Activated CD4-positive, alpha-beta memory T cell treated with anti-CD3 and anti-CD28 coated beads, Interleukin-2, amount 10 ng/mL, durations not matched to agents 7 days and 5 days (primary cell): Measurements from ENCODE around the gene ZCCHC10. TPM values are rescaled to one million over a fixed set of nuclear protein-coding genes. Genes with fewer than 3 reads are reported as not detected.
"Not testable (repeated sequence)": the region's sequence is repeated elsewhere in the genome, so short reads cannot be mapped to it uniquely, and the experiment has no call there.

ENCODE experiments used
- CTCF ChIA-PET: fragments of 350-600 bp; sonication (Branson Sonifier 250); formaldehyde crosslinking; loops from one replicate; lab custom pipeline; 2021; ENCODE audit warnings: antibody characterized with exemption, inconsistent platforms; lab: Charles Lee
- POLR2A ChIA-PET: fragments of 350-600 bp; sonication (Branson Sonifier 250); formaldehyde crosslinking; loops from one replicate; lab custom pipeline; 2021; ENCODE audit warnings: antibody characterized with exemption; lab: Charles Lee
- DNase-seq: peaks from one replicate; pipeline ENCODE4 v3.0.0-alpha.2; 2020
- H3K27ac Mint-ChIP-seq: one replicate; pipeline ENCODE4 v1.8.0; 2021; ENCODE audit warnings: mild to moderate bottlenecking, mixed read lengths
- H3K27me3 Mint-ChIP-seq: one replicate; pipeline ENCODE4 v1.8.0; 2021; ENCODE audit warnings: mixed read lengths
- H3K36me3 Mint-ChIP-seq: one replicate; pipeline ENCODE4 v1.8.0; 2021; ENCODE audit warnings: low read depth, mixed read lengths
- H3K4me1 Mint-ChIP-seq: one replicate; pipeline ENCODE4 v1.8.0; 2021; ENCODE audit warnings: mixed read lengths
- H3K4me3 Mint-ChIP-seq: one replicate; pipeline ENCODE4 v1.8.0; 2021; ENCODE audit warnings: mild to moderate bottlenecking, mixed read lengths
- H3K9me3 Mint-ChIP-seq: one replicate; pipeline ENCODE4 v1.8.0; 2021; ENCODE audit warnings: mixed read lengths
- total RNA-seq, 2 experiments: library from RNA; stranded (reverse); gene quantifications; one replicate each; pipeline ENCODE4 v1.2.3, GENCODE V29; 2021

Gene ZCCHC10
- total RNA-seq, 2 experiments from 2014 or later = 27.9 to 28.0 TPM

DNA sequence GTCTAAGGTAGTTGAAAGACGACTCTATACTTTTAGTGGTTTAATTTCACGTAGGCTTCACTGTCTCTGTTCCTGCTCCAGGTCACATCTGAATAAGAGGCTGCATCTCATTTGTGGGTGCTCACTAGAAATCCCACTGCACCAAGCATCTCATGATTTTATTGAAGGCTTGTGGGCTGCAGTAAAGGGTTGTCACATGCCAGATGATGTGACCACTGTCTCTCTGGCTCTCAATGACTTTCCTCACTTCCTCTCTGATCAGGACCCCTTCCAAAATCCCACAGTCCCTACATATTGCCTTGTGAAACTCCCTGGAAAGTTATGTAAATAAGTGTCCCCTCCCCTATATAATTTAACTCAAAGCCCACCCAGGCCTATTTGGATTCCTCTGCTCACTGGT lies 8.9 kb upstream of the ZCCHC10 start:
- ChIA-PET POLR2A (interaction anchor here (0.8 kb wide), 1 partner anchor 16 kb away, joined by 3 read pairs; no protein-coding TSS in a partner anchor), CTCF (no interaction called here)
- peaks cover 9% of the 10 kb centered on the region for H3K4me1 Mint-ChIP-seq
- H3K27ac Mint-ChIP-seq = no peak overlapping the region
- no peaks in the 10 kb centered on the region for H3K9me3 Mint-ChIP-seq
- DNase-seq = no peak
- H3K36me3 Mint-ChIP-seq = no peaks in the 10 kb centered on the region
- H3K4me3 Mint-ChIP-seq = no peak overlapping the region
- peaks cover 8% of the 10 kb centered on the region for H3K27me3 Mint-ChIP-seq

DNA sequence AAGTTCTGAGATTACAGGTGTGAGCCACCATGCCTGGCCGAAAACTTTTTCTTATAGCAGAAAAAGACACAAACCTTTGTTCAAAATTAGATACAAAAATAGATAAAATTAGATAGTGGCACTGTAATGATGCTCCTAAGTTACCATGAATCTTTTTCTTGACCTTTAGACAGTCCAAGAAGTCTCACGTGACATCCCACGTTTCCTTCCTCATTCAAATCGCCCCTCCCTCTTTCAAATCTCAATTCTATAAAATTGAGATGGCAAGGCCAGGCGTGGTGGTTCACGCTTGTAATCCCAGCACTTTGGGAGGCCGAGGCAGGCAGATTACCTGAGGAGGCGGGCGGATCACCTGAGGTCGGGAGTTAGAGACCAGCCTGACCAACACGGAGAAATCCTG lies 7.7 kb upstream of the ZCCHC10 start:
- DNase-seq = no peak
- H3K27ac Mint-ChIP-seq = no peak overlapping the region
- POLR2A ChIA-PET = interaction anchor here (5.2 kb wide), 1 partner anchor 17 kb away, joined by 42 read pairs; the partner anchor contains the start of gene HSPA4
- H3K4me1 Mint-ChIP-seq = peaks cover 9% of the 10 kb centered on the region
- H3K36me3 Mint-ChIP-seq = no peaks in the 10 kb centered on the region
- no peak overlapping the region for H3K4me3 Mint-ChIP-seq
- CTCF ChIA-PET = no interaction called here
- H3K9me3 Mint-ChIP-seq = no peaks in the 10 kb centered on the region
- peaks cover 8% of the 10 kb centered on the region for H3K27me3 Mint-ChIP-seq

GRCh38 chr5:133032852-133033742 lies 6.7 kb upstream of the ZCCHC10 start:
- no peak for DNase-seq
- Mint-ChIP-seq H3K36me3 (no peaks in the 10 kb centered on the region), H3K4me3 (no peak overlapping the region), H3K27me3 (peaks cover 8% of the 10 kb centered on the region), H3K4me1 (peaks cover 9% of the 10 kb centered on the region), H3K9me3 (no peaks in the 10 kb centered on the region), H3K27ac (no peak overlapping the region)
- ChIA-PET POLR2A (interaction anchor here (5.2 kb wide), 1 partner anchor 18 kb away, joined by 42 read pairs; the partner anchor contains the start of gene HSPA4), CTCF (no interaction called here)

DNA sequence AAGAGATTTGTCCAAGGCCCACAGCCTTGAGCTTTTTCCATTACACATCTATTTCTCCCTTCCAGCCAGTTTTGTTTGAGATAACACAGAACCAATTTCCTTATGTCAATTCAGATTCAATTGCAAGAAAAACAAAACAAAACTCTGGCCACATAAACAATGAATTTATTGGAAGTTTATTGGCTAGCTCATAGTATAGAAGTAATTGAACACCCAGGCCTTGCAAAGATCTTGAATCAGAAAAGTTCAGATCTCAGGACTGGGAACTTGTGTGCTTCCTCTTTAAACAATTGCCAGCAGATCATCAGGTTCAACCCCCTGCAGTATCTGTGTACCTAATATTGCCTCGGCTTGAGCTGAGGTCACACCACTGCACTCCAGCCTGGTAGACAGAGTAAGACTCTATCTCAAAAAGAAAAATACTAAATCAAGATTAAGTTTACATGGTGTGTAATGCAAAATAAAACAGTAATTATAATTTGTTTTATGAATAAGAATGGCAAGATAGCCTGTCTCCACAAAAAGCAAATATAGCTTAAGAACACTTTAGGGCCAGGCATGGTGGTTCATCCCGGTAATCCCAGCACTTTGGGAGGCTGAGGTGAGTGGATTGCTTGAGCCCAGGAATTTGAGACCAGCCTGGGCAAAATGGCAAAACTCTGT lies 4.1 kb upstream of the ZCCHC10 start:
- peaks cover 15% of the 10 kb centered on the region for H3K4me1 Mint-ChIP-seq
- CTCF ChIA-PET = no interaction called here
- no peaks in the 10 kb centered on the region for H3K9me3 Mint-ChIP-seq
- no peak overlapping the region for H3K4me3 Mint-ChIP-seq
- H3K36me3 Mint-ChIP-seq = peaks cover 6% of the 10 kb centered on the region
- DNase-seq = no peak
- POLR2A ChIA-PET = interaction anchor here (5.2 kb wide), 1 partner anchor 21 kb away, joined by 42 read pairs; the partner anchor contains the start of gene HSPA4
- no peak overlapping the region for H3K27ac Mint-ChIP-seq
- H3K27me3 Mint-ChIP-seq = peaks cover 8% of the 10 kb centered on the region

DNA sequence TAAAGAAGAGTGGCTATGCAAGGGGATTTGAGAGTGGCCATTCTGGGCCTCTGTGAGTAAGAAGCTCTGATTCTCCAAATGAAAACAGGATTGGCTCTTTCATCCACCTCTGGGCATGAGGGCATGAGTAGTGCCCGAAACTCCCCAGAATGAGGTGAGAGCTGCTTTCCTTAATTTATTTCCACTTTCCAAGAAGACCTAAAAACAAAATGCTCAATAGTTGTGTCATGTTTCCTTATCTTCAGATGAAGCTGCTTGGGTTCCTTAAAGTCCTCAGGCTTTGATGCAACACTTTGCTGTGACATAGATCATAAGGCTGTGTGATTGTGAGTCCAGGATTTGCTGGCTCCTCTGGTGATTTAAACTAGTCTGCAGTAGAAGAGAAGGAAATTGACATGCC lies 3.1 kb upstream of the ZCCHC10 start:
- no peak for DNase-seq
- H3K4me1 Mint-ChIP-seq = peaks cover 22% of the 10 kb centered on the region
- H3K36me3 Mint-ChIP-seq = peaks cover 7% of the 10 kb centered on the region
- CTCF ChIA-PET = no interaction called here
- peaks cover 5% of the 10 kb centered on the region for H3K27me3 Mint-ChIP-seq
- no peak overlapping the region for H3K4me3 Mint-ChIP-seq
- POLR2A ChIA-PET = interaction anchor here (5.2 kb wide), 1 partner anchor 22 kb away, joined by 42 read pairs; the partner anchor contains the start of gene HSPA4
- no peaks in the 10 kb centered on the region for H3K9me3 Mint-ChIP-seq
- no peak overlapping the region for H3K27ac Mint-ChIP-seq

- no peak for DNase-seq
- Mint-ChIP-seq H3K9me3 (no peaks in the 10 kb centered on the region), H3K27me3 (no peaks in the 10 kb centered on the region), H3K4me3 (peak overlapping the region; percentile 93), H3K36me3 (peaks cover 22% of the 10 kb centered on the region), H3K27ac (peak overlapping the region; percentile 14), H3K4me1 (peaks cover 22% of the 10 kb centered on the region)
- ChIA-PET POLR2A (interaction anchor here (0.6 to 1.7 kb wide), 4 partner anchors 25 to 470 kb away, joined by 3 to 16 read pairs (median 4); partner anchors contain the start of gene HSPA4), CTCF (interaction anchor here (2.5 kb wide), 1 partner anchor 25 kb away, joined by 7 read pairs; the partner anchor contains the start of gene HSPA4)
These were observed 360 bp upstream of the ZCCHC10 start for GRCh38 chr5:133026664-133027153.

DNA sequence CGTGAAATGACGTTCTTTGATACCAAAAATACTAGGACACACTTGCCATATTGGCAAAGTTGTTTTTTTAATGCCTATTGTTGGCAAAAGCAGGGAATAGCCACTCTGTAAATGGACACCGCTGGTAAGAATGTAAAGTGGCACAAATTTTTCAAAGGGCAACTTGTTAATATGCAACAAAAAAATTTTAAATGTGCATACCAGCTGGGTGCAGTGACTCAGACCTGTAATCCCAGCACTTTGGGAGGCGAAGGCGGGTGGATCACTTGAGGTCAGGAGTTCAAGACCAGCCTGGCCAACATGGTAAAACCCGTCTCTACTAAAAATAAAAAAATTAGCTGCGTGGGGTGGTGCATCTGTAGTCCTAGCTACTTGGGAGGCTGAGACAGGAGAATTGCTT lies 6.9 kb downstream of the ZCCHC10 start:
- DNase-seq, H3K4me3 Mint-ChIP-seq, H3K27me3 Mint-ChIP-seq, H3K27ac Mint-ChIP-seq, H3K9me3 Mint-ChIP-seq, POLR2A ChIA-PET, H3K4me1 Mint-ChIP-seq: not testable (repeated sequence)
- peaks cover 40% of the 10 kb centered on the region for H3K36me3 Mint-ChIP-seq
- CTCF ChIA-PET = interaction anchor here (0.6 kb wide), 1 partner anchor 105 kb away, joined by 3 read pairs; no protein-coding TSS in a partner anchor

DNA sequence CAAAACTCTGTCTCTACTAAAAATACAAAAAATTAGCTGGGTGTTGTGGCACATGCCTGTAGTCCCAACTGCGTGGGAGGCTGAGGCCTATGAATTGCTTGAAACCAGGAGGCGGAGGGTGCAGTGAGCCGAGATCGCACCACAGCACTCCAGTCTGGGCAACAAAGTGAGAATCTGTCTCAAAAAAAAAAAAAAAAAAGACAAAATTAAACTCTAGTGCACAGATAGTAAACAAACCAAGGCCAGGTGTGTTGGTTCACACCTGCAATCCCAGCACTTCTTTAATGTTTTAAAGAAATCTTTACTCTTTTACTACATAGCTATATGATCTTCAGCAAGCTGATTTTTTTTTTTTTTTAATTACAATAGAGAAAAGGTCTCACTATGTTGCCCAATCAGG lies 8.4 kb downstream of the ZCCHC10 start:
- peaks cover 2% of the 10 kb centered on the region for H3K4me1 Mint-ChIP-seq
- H3K36me3 Mint-ChIP-seq = peaks cover 34% of the 10 kb centered on the region
- no peaks in the 10 kb centered on the region for H3K9me3 Mint-ChIP-seq
- H3K27me3 Mint-ChIP-seq = no peaks in the 10 kb centered on the region
- H3K27ac Mint-ChIP-seq = no peak overlapping the region
- ChIA-PET POLR2A (interaction anchor here (2.9 kb wide), 1 partner anchor 7 kb away, joined by 6 read pairs; no protein-coding TSS in a partner anchor), CTCF (no interaction called here)
- no peak overlapping the region for H3K4me3 Mint-ChIP-seq
- DNase-seq = no peak

DNA sequence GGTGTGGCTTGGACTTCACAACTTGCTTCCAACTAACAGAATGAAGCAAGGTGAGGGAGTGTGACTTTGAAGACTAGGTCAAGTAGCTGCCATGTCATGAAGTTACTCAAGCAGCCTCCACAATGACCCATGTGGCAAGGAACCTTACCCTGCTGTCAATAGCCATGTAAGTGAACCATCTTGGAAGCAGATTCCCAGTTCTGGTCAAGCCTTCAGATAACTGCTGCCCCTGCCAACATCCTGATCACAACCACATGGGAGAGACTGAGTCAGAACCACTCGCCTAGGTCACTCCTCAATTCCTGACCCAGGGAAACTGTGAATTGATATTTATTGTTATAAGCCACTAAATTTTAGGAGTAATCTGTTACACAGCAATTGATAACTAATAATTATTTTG lies 10.9 kb downstream of the ZCCHC10 start:
- H3K36me3 Mint-ChIP-seq = peaks cover 23% of the 10 kb centered on the region
- H3K27ac Mint-ChIP-seq = no peak overlapping the region
- no peaks in the 10 kb centered on the region for H3K27me3 Mint-ChIP-seq
- ChIA-PET CTCF (interaction anchor here (0.8 kb wide), 1 partner anchor 10 kb away, joined by 3 read pairs; no protein-coding TSS in a partner anchor), POLR2A (interaction anchor here (2.9 kb wide), 1 partner anchor 10 kb away, joined by 6 read pairs; no protein-coding TSS in a partner anchor)
- H3K4me3 Mint-ChIP-seq = no peak overlapping the region
- no peaks in the 10 kb centered on the region for H3K4me1 Mint-ChIP-seq
- H3K9me3 Mint-ChIP-seq = no peaks in the 10 kb centered on the region
- DNase-seq = no peak

GRCh38 chr5:133008455-133008854 lies 17.9 kb downstream of the ZCCHC10 start:
- DNase-seq, H3K9me3 Mint-ChIP-seq, H3K27me3 Mint-ChIP-seq, H3K4me1 Mint-ChIP-seq, H3K4me3 Mint-ChIP-seq, H3K27ac Mint-ChIP-seq, CTCF ChIA-PET: not testable (repeated sequence)
- POLR2A ChIA-PET = interaction anchor here (0.6 kb wide), 1 partner anchor 14 kb away, joined by 3 read pairs; no protein-coding TSS in a partner anchor
- H3K36me3 Mint-ChIP-seq = peaks cover 13% of the 10 kb centered on the region

- Mint-ChIP-seq H3K27me3 (no peaks in the 10 kb centered on the region), H3K9me3 (no peaks in the 10 kb centered on the region), H3K4me1 (peaks cover 2% of the 10 kb centered on the region), H3K27ac (no peak overlapping the region), H3K4me3 (no peak overlapping the region), H3K36me3 (peaks cover 21% of the 10 kb centered on the region)
- DNase-seq = no peak
- ChIA-PET CTCF (no interaction called here), POLR2A (no interaction called here)
These were observed 19.7 kb downstream of the ZCCHC10 start for GRCh38 chr5:133006653-133007052.

DNA sequence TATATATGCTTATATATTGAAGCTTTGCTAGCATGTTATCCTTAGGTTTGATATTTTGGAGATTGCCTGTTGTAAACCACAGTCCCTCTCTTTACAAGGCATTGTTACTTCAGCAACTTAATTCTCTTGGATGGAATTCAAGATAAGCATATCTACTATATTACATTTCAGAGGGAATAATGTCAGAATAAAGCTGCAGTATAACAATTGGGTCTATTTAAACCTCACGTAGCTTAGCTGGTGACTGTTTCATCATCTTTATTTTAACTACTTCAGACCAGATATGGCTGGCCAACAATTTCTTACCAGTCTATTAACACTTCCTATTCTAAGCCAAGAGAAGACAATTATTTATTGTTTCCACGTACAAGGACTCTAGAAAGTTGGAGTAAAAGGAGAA lies 27.1 kb downstream of the ZCCHC10 start:
- CTCF ChIA-PET = no interaction called here
- H3K4me3 Mint-ChIP-seq = no peak overlapping the region

More for the DNA sequence above, 27.1 kb downstream of the ZCCHC10 start:
- DNase-seq = no peak
- no peaks in the 10 kb centered on the region for H3K27me3 Mint-ChIP-seq
- H3K4me1 Mint-ChIP-seq = no peaks in the 10 kb centered on the region
- POLR2A ChIA-PET = no interaction called here
- no peaks in the 10 kb centered on the region for H3K9me3 Mint-ChIP-seq
- peaks cover 18% of the 10 kb centered on the region for H3K36me3 Mint-ChIP-seq
- no peak overlapping the region for H3K27ac Mint-ChIP-seq
